Measurements from ENCODE around the gene FICD. TPM values are rescaled to one million over a fixed set of nuclear protein-coding genes. Genes with fewer than 3 reads are reported as not detected.

FICD gene
- total RNA-seq, 4 donors from 2014 or later: 1.6 to 4.0 (median 2.1) TPM

- TF ChIP-seq, protein P1, sequence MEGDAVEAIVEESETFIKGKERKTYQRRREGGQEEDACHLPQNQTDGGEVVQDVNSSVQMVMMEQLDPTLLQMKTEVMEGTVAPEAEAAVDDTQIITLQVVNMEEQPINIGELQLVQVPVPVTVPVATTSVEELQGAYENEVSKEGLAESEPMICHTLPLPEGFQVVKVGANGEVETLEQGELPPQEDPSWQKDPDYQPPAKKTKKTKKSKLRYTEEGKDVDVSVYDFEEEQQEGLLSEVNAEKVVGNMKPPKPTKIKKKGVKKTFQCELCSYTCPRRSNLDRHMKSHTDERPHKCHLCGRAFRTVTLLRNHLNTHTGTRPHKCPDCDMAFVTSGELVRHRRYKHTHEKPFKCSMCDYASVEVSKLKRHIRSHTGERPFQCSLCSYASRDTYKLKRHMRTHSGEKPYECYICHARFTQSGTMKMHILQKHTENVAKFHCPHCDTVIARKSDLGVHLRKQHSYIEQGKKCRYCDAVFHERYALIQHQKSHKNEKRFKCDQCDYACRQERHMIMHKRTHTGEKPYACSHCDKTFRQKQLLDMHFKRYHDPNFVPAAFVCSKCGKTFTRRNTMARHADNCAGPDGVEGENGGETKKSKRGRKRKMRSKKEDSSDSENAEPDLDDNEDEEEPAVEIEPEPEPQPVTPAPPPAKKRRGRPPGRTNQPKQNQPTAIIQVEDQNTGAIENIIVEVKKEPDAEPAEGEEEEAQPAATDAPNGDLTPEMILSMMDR (IDR thresholded peaks at IDR 0.05): peak; percentile 82 to 95 (median 88)
- peak in 1 of 4 donors; percentile 43 for TF ChIP-seq POLR2A (IDR thresholded peaks at IDR 0.05)
- peaks cover 21 to 79% (median 33%) of the 10 kb centered on the region in 3 donors for H3K4me1 ChIP-seq
Observed at GRCh38 chr12:108563136-108563803, 48.2 kb downstream of the FICD start.

GRCh38 chr12:108563804-108564151 is 48.7 kb downstream of the FICD start:
- WGBS, 2 donors: 0 to 10% methylated on average over 1 of the region's 1 CpG
- Histone ChIP-seq H3K4me3 (peak overlapping the region in 2 of 4 donors; percentile 82 to 94), H3K4me1 (peaks cover 17 to 74% (median 27%) of the 10 kb centered on the region in 3 donors), H3K9me3 (no peaks in the 10 kb centered on the region), H3K27me3 (no peaks in the 10 kb centered on the region), H3K27ac (peak overlapping the region in 2 of 4 donors; percentile 95 to 96), H3K36me3 (peaks cover 0 to 50% (median 25%) of the 10 kb centered on the region in 3 donors)
- no peak for DNase-seq
- no peak for TF ChIP-seq POLR2A (IDR thresholded peaks at IDR 0.05)
- TF ChIP-seq, protein P1 (IDR thresholded peaks at IDR 0.05): no peak
- intact Hi-C loops (cut with DNase I): loop anchor here (5.0 to 10.0 kb wide), 3 partner anchors 54 to 531 kb away; partner anchors contain the start of genes ALKBH2 and UNG

More at GRCh38 chr12:108563136-108563803, 48.2 kb downstream of the FICD start:
- no peaks in the 10 kb centered on the region for H3K9me3 ChIP-seq
- peak; percentile 44 for DNase-seq
- H3K4me3 ChIP-seq: peak overlapping the region; percentile 82 to 94 (median 93)
- WGBS, 2 donors: 1 to 2% methylated on average over 11 to 14 of the region's 14 CpGs
- H3K36me3 ChIP-seq: peaks cover 0 to 47% (median 23%) of the 10 kb centered on the region in 3 donors
- no peaks in the 10 kb centered on the region for H3K27me3 ChIP-seq
- intact Hi-C loops (cut with DNase I): loop anchor here (5.0 to 10.0 kb wide), 3 partner anchors 54 to 532 kb away; partner anchors contain the start of genes ALKBH2 and UNG
- H3K27ac ChIP-seq: peak overlapping the region; percentile 95 to 98 (median 96)

DNA sequence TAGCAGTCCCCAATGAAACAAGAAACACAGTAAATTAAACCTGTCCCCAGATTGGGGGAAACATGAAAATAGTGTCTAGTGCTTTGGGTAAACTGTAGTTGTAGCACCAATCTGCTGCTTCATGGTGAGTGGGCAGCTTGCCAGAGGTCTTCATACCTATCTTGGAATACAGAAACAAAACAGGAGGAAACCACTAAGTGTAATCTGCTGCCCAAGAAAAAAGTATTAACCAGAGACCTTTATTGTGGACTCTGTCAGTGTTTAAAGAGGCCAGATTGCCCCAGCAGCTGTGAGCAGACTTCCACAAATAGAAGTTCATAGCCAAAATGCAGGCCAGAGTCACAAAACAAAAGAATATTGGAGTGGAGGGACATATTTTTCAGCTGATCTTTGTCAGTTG is 49.6 kb downstream of the FICD start:
- TF ChIP-seq POLR2A (IDR thresholded peaks at IDR 0.05): no peak
- TF ChIP-seq, protein P1 (IDR thresholded peaks at IDR 0.05): no peak
- peaks cover 0 to 59% (median 25%) of the 10 kb centered on the region in 3 donors for H3K36me3 ChIP-seq
- H3K4me3 ChIP-seq: no peak overlapping the region
- no peaks in the 10 kb centered on the region for H3K9me3 ChIP-seq
- intact Hi-C loops (cut with DNase I): loop anchor here (5.0 to 10.0 kb wide), 3 partner anchors 53 to 530 kb away; partner anchors contain the start of genes ALKBH2 and UNG
- peaks cover 10 to 64% (median 18%) of the 10 kb centered on the region in 3 donors for H3K4me1 ChIP-seq
- no peaks in the 10 kb centered on the region for H3K27me3 ChIP-seq
- DNase-seq: no peak
- H3K27ac ChIP-seq: no peak overlapping the region

GRCh38 chr12:108565146-108565545 is 50.1 kb downstream of the FICD start:
- Histone ChIP-seq H3K27me3 (no peaks in the 10 kb centered on the region), H3K27ac (no peak overlapping the region), H3K4me1 (peaks cover 6 to 60% (median 15%) of the 10 kb centered on the region in 3 donors), H3K4me3 (no peak overlapping the region), H3K9me3 (no peaks in the 10 kb centered on the region), H3K36me3 (peaks cover 0 to 64% (median 25%) of the 10 kb centered on the region in 3 donors)
- TF ChIP-seq, protein P1 (IDR thresholded peaks at IDR 0.05): no peak
- no peak for TF ChIP-seq POLR2A (IDR thresholded peaks at IDR 0.05)
- DNase-seq: no peak
- WGBS, 2 donors: 81 to 90% methylated on average over 3 of the region's 3 CpGs
- intact Hi-C loops (cut with DNase I): loop anchor here (10.0 kb wide), 2 partner anchors 240 to 530 kb away; partner anchors contain the start of genes ALKBH2 and UNG

GRCh38 chr12:108565976-108566375 is 50.9 kb downstream of the FICD start:
- no peak overlapping the region for H3K4me3 ChIP-seq
- DNase-seq: no peak
- H3K9me3 ChIP-seq: no peaks in the 10 kb centered on the region
- no peak for TF ChIP-seq POLR2A (IDR thresholded peaks at IDR 0.05)
- TF ChIP-seq, protein P1 (IDR thresholded peaks at IDR 0.05): no peak
- peaks cover 0 to 66% (median 25%) of the 10 kb centered on the region in 3 donors for H3K36me3 ChIP-seq
- H3K27me3 ChIP-seq: no peaks in the 10 kb centered on the region
- WGBS, 2 donors: 0% methylated on average over 1 to 2 of the region's 2 CpGs
- peaks cover 4 to 56% (median 15%) of the 10 kb centered on the region in 3 donors for H3K4me1 ChIP-seq
- intact Hi-C loops (cut with DNase I): loop anchor here (10.0 kb wide), 2 partner anchors 239 to 529 kb away; partner anchors contain the start of genes ALKBH2 and UNG
- H3K27ac ChIP-seq: peak overlapping the region in 3 of 4 donors; percentile 4 to 56 (median 41)
